Astrocyte (in vitro differentiated cells and primary cell): Measurements from ENCODE around the gene FAM168A. TPM values are rescaled to one million over a fixed set of nuclear protein-coding genes. Genes with fewer than 3 reads are reported as not detected.

ENCODE experiments used
- DNase-seq: peaks from one replicate; pipeline ENCODE4 v3.0.0-alpha.2; 2010; ENCODE audit warnings: low read depth
- FAIRE-seq: peaks from 2 replicates; lab custom pipeline; 2011; peaks lifted over from hg19 to GRCh38; lab: Jason Lieb, UNC
- H2AFZ ChIP-seq: 2 replicates; pipeline ENCODE4 v1.6.0; 2012; ENCODE audit warnings: low read depth, low read length, inconsistent platforms
- H3K27ac ChIP-seq: 2 replicates; pipeline ENCODE4 v1.5.1; 2011; ENCODE audit warnings: low read depth, low read length, inconsistent platforms
- H3K27me3 ChIP-seq: 2 replicates; pipeline ENCODE4 v1.6.0; 2011; ENCODE audit warnings: low read length, inconsistent platforms; ENCODE audit not compliant: insufficient read depth
- H3K36me3 ChIP-seq: 2 replicates; pipeline ENCODE4 v1.5.1; 2011; ENCODE audit warnings: low read length, inconsistent platforms; ENCODE audit not compliant: insufficient read depth
- H3K4me1 ChIP-seq: 2 replicates; pipeline ENCODE4 v1.5.1; 2011; ENCODE audit warnings: low read length, inconsistent platforms; ENCODE audit not compliant: insufficient read depth
- H3K4me2 ChIP-seq: 2 replicates; pipeline ENCODE4 v1.6.0; 2012; ENCODE audit warnings: low read length, inconsistent platforms
- H3K4me3 ChIP-seq: 2 replicates; pipeline ENCODE4 v1.5.1; 2011; ENCODE audit warnings: low read depth, mild to moderate bottlenecking, low read length, inconsistent platforms; ENCODE audit not compliant: insufficient read depth
- H3K79me2 ChIP-seq: 2 replicates; pipeline ENCODE4 v1.6.0; 2012; ENCODE audit warnings: mild to moderate bottlenecking, low read length, inconsistent platforms; ENCODE audit not compliant: insufficient read depth
- H3K9ac ChIP-seq: 2 replicates; pipeline ENCODE4 v1.6.0; 2012; ENCODE audit warnings: mild to moderate bottlenecking, low read length, inconsistent platforms
- H3K9me3 ChIP-seq: 2 replicates; pipeline ENCODE4 v1.5.1; 2012; ENCODE audit warnings: low read depth, mild to moderate bottlenecking, low read length, inconsistent platforms; ENCODE audit not compliant: insufficient read depth
- H4K20me1 ChIP-seq: 2 replicates; pipeline ENCODE4 v1.6.0; 2012; ENCODE audit warnings: low read length, inconsistent platforms; ENCODE audit not compliant: insufficient read depth
- H3K27ac Mint-ChIP-seq: one replicate; pipeline ENCODE4 v1.8.0; 2021; ENCODE audit warnings: mild to moderate bottlenecking, mixed read lengths; ENCODE audit not compliant: unreplicated experiment
- H3K27me3 Mint-ChIP-seq: one replicate; pipeline ENCODE4 v1.8.0; 2021; ENCODE audit warnings: low read depth, mixed read lengths; ENCODE audit not compliant: unreplicated experiment
- H3K36me3 Mint-ChIP-seq: one replicate; pipeline ENCODE4 v1.8.0; 2021; ENCODE audit warnings: low read depth, mixed read lengths; ENCODE audit not compliant: unreplicated experiment
- H3K4me1 Mint-ChIP-seq: one replicate; pipeline ENCODE4 v1.8.0; 2021; ENCODE audit warnings: low read depth, mixed read lengths; ENCODE audit not compliant: unreplicated experiment
- H3K4me3 Mint-ChIP-seq: one replicate; pipeline ENCODE4 v1.8.0; 2021; ENCODE audit warnings: mild to moderate bottlenecking, moderate library complexity, mixed read lengths; ENCODE audit not compliant: unreplicated experiment
- H3K9me3 Mint-ChIP-seq: one replicate; pipeline ENCODE4 v1.8.0; 2021; ENCODE audit warnings: mild to moderate bottlenecking, mixed read lengths; ENCODE audit not compliant: unreplicated experiment
- CTCF ChIP-seq: IDR thresholded peaks from 2 replicates; pipeline ENCODE4 v1.5.1; 2011; ENCODE audit warnings: low read depth, mild to moderate bottlenecking, inconsistent platforms, low read length, moderate library complexity; ENCODE audit not compliant: insufficient read depth
- EZH2 ChIP-seq: IDR thresholded peaks from 2 replicates; pipeline ENCODE4 v1.6.1; 2012; ENCODE audit warnings: mild to moderate bottlenecking, low read length, inconsistent platforms; ENCODE audit not compliant: insufficient read depth
- total RNA-seq: library from RNA; stranded (reverse); gene quantifications from 2 replicates; pipeline ENCODE4 v1.2.1, GENCODE V29; 2021

Gene FAM168A
- total RNA-seq, 1 donor from 2014 or later = 44.8 TPM

- Mint-ChIP-seq H3K27me3 (no peaks in the 10 kb centered on the region), H3K4me3 (no peak overlapping the region), H3K9me3 (no peaks in the 10 kb centered on the region), H3K27ac (no peak overlapping the region), H3K4me1 (peaks cover 15% of the 10 kb centered on the region), H3K36me3 (peaks cover 7% of the 10 kb centered on the region)
- peaks cover 15% of the 10 kb centered on the region for H3K4me1 ChIP-seq
- peaks cover 7% of the 10 kb centered on the region for H4K20me1 ChIP-seq
- no peak overlapping the region for H2AFZ ChIP-seq
- FAIRE-seq (no peak), DNase-seq (no peak)
- H3K27ac ChIP-seq = no peak overlapping the region
- no peak overlapping the region for H3K9ac ChIP-seq
- no peaks in the 10 kb centered on the region for H3K36me3 ChIP-seq
- H3K4me2 ChIP-seq = no peak overlapping the region
- H3K27me3 ChIP-seq = no peaks in the 10 kb centered on the region
- no peaks in the 10 kb centered on the region for H3K9me3 ChIP-seq
- no peak for TF ChIP-seq EZH2
- TF ChIP-seq CTCF = no peak
- no peaks in the 10 kb centered on the region for H3K79me2 ChIP-seq
- no peak overlapping the region for H3K4me3 ChIP-seq
Observed at GRCh38 chr11:73401217-73401923, 196.5 kb downstream of the FAM168A start.

- no peak for TF ChIP-seq EZH2
- Histone ChIP-seq H3K4me3 (no peak overlapping the region), H3K27ac (no peak overlapping the region), H4K20me1 (peaks cover 7% of the 10 kb centered on the region), H3K9me3 (no peaks in the 10 kb centered on the region), H3K36me3 (no peaks in the 10 kb centered on the region), H2AFZ (no peak overlapping the region), H3K4me2 (no peak overlapping the region), H3K9ac (no peak overlapping the region), H3K27me3 (no peaks in the 10 kb centered on the region), H3K79me2 (no peaks in the 10 kb centered on the region), H3K4me1 (peaks cover 15% of the 10 kb centered on the region)
- FAIRE-seq = no peak
- Mint-ChIP-seq H3K36me3 (peaks cover 7% of the 10 kb centered on the region), H3K4me3 (no peak overlapping the region), H3K27me3 (no peaks in the 10 kb centered on the region), H3K9me3 (no peaks in the 10 kb centered on the region), H3K4me1 (peaks cover 15% of the 10 kb centered on the region), H3K27ac (no peak overlapping the region)
- no peak for DNase-seq
Observed at GRCh38 chr11:73400293-73400692, 197.6 kb downstream of the FAM168A start.

DNA sequence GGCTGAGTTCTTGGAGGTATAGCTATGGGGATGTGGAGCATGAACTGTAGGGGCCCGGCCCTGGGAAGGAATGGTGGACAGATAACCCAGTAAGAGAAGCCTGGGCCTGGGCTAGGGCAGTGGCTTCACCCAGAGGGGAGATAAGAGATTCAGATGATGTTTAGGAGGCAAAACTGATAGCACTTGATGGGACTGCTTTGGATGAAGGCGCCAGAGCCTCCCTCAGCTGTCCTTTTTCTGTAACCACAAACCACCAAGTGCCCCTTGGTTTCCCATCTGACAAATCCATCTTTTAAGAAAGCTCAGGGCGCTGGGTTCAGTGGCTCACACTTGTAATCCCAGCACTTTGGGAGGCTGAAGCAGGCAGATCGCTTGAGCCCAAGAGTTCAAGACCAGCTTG lies 198.3 kb downstream of the FAM168A start:
- Histone ChIP-seq H3K4me2 (peak overlapping the region; percentile 6), H3K4me3 (no peak overlapping the region), H3K79me2 (no peaks in the 10 kb centered on the region), H3K9ac (no peak overlapping the region), H2AFZ (no peak overlapping the region), H3K36me3 (no peaks in the 10 kb centered on the region), H3K27me3 (no peaks in the 10 kb centered on the region), H3K4me1 (peaks cover 15% of the 10 kb centered on the region), H3K9me3 (no peaks in the 10 kb centered on the region), H4K20me1 (peaks cover 7% of the 10 kb centered on the region), H3K27ac (no peak overlapping the region)
- Mint-ChIP-seq H3K36me3 (peaks cover 4% of the 10 kb centered on the region), H3K4me1 (peaks cover 15% of the 10 kb centered on the region), H3K27ac (peak overlapping the region; percentile 13), H3K4me3 (no peak overlapping the region), H3K9me3 (no peaks in the 10 kb centered on the region), H3K27me3 (no peaks in the 10 kb centered on the region)
- TF ChIP-seq CTCF (no peak), EZH2 (no peak)
- no peak for FAIRE-seq
- DNase-seq = no peak
